Airway epithelial cell (primary cell): ENCODE measurements around the gene KLHL1. TPM values are rescaled to one million over a fixed set of nuclear protein-coding genes. Genes with fewer than 3 reads are reported as not detected.

Experiments used
- total RNA-seq: library from RNA; depleted of rRNA; stranded (reverse); fragments of >200 nt; gene quantifications from 2 replicates; pipeline ENCODE4 v1.2.3, GENCODE V29; 2015

The KLHL1 gene
- not detected in 2 replicates for total RNA-seq

DNA sequence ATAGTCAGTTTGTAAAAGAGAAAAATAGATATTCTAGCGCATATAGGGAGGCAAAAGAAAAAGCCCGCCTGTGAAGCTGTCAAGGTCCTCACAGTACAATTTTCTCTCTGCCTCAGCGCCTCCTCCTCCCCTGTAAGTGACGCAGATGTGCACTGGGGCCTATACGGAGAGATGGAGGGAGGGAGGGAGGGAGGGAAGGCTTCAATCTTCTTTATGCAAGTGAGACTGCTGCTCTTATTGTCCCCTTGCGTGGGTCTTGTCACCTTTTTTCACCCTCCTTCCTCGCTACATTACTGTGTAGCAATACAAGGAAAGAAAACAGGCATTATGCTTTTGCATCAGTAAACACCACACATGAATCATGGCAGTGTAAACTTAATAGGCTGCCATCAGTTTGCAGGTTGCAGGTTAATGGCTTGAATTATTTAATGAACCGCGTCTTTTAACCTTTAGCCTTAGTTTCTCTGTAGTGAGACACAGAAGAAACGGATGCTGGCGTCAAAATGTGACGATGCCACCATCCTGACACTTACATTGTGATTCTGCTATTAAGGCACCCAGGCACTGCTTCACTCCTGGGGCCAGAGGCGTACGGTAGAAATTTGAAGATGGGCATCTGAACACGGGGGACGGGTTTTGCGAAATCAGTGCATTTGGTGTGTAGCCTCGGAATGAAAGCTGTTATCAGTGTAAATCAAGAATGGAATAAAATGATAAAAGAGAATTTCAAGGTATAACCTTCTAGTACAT is at the start of gene KLHL1:
TSS of gene KLHL1 (minus strand) at position 97 of the 750 bp plus-strand sequence. CDS start 753 bp downstream, outside the sequence.

DNA sequence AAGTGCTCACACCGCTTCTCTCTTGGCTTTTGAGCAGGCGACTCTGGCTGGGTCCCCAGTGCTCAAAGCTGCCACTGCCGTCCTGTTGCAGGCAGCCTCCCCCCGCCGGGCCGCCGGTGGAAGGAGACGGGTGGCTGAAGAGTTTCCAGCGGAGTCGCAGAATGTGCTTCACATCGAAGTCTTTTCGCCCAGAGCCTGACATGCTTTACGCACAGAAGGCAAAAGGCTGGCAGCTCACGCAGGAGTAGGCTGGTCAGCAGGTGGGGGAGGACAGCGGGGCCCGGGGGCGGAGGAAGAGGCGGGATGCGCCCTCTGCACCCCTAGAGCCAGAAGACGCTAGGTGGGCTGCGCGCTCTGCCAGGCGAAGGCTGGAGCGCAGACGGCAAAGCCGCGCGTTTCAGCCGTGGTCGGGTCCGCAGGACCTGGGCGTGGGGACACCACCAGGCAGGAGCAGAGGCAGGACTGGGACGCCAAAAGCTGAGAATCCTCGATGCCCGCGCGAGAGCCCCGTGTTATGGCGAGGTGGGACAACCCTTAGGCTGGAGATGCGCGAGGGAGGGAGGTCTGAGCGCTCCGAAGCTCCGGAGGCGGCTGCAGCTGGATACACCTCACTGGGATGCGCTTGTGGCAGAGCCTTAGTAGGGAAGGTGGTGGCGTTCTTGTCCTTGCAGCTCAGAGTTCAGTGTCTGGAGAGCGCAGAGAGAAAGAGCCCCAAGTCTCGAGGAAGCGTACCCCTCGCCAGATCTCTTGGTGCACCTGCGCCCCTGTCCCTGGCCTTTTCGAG is 562 bp downstream of the KLHL1 start, which contains the start of gene ATXN8OS:
TSS of gene ATXN8OS (plus strand) at position 329 of the 784 bp plus-strand sequence.

Other genes starting within 250 kb of the KLHL1 start
- not detected in 2 replicates for gene ATXN8OS, start 626 bp downstream of the KLHL1 start, total RNA-seq